Activated naive CD4-positive, alpha-beta T cell treated with Interleukin-2 at 50 U/mL for 16 hours (primary cell): Measurements from ENCODE around the gene AARS1.
"Not testable (repeated sequence)": the region's sequence is repeated elsewhere in the genome, so short reads cannot be mapped to it uniquely, and the experiment has no call there.

Source experiments
- DNase-seq: peaks from one replicate; pipeline ENCODE4 v3.0.0-alpha.2; 2020

AARS1 gene

DNA sequence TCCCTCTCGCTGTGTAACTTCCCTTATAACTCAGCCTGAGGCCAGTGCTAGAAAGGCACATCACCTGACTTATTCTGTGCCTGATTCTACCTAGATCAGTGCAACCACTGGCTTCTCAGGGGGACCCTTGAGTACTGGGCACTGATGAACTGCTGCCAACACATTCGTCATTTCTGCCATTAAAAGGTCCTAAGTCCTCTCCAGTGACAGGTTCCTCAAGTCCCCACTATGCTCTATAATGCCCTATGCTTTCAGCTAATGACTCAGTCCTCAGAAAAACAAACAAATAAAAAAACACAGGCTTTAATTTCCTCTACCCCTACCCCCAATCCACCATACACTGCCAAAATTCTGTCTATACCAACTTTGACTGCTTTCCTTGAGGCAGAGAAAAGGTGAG, 66.1 kb downstream of the AARS1 start:
- not testable (repeated sequence) for DNase-seq

DNA sequence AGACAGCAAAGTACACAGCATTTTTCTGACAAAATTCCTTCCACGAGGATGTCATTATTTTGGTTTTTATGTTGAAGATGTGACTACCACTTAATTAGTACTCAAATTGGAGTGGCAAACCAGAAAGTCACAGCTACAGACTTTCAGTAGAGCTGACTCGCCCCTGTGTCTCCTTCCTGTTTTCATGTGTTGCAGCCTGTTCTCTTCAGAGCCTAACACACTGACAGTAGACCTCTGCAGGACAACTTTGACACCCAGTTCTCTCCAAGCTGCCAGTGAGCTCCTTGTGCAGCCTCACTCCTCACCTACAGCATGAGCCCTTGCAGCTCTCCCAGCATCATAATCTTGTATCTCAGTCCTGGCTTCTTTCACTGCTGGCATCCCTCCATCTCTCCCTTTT, 66.7 kb downstream of the AARS1 start:
- DNase-seq = not testable (repeated sequence)

DNA sequence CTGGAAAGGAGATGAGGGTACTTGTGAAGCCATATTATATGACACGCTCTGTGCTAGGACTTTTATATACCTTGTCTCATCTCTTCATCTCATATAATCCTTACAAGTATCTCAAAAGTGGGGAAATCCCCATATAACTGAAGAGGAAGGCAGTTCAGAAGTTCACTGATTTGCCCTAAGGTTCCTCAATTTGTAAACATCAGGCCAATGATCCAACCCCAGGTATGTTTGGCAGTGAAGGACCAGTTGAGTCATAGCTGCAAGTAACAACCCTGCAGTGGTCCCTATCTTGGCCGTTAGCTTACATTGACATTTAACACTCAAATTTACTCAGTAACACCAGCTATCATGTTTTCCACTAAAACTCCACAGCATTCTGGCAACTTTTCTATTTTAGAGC, 70.7 kb downstream of the AARS1 start:
- DNase-seq = not testable (repeated sequence)

DNA sequence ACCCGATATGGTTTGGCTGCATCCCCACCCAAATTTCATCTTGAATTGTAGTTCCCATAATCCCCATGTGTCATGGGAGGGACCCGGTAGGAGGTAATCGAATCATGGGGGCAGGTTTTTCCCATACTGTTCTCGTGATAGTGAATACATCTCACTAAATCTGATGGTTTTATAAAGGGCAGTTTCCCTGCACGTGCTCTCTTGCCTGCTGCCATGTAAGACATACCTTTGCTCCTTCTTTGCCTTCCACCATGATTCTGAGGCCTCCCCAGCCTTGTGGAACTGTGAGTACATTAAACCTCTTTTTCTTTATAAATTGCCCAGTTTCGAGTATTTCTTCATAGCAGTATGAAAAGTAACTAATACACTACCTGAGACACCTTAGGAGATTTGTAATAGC, 82.9 kb downstream of the AARS1 start:
- not testable (repeated sequence) for DNase-seq

DNA sequence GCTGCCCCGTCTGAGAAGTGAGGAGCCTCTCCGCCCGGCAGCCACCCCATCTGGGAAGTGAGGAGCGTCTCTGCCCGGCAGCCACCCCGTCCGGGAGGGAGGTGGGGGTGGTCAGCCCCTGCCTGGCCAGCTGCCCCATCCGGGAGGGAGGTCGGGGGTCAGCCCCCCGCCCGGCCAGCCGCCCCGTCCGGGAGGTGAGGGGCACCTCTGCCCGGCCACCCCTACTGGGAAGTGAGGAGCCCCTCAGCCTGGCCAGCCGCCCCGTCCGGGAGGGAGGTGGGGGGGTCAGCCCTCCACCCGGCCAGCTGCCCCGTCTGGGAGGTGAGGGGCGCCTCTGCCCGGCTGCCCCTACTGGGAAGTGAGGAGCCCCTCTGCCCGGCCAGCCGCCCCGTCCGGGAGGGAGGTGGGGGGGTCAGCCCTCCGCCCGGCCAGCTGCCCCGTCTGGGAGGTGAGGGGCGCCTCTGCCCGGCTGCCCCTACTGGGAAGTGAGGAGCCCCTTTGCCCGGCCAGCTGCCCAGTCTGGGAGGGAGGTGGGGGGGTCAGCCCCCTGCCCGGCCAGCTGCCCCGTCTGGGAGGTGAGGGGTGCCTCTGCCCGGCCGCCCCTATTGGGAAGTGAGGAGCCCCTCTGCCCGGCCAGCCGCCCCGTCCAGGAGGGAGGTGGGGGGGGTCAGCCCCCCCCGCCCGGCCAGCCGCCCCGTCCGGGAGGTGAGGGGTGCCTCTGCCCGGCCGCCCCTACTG, 84.5 kb downstream of the AARS1 start:
- DNase-seq = not testable (repeated sequence)

DNA sequence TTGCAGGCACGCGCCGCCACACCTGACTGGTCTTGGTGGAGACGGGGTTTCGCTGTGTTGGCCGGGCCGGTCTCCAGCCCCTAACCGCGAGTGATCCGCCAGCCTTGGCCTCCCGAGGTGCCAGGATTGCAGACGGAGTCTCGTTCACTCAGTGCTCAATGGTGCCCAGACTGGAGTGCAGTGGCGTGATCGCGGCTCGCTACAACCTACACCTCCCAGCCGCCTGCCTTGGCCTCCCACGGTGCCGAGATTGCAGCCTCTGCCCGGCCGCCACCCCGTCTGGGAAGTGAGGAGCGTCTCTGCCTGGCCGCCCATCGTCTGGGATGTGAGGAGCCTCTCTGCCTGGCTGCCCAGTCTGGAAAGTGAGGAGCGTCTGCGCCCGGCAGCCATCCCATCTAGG, 85.3 kb downstream of the AARS1 start:
- DNase-seq = not testable (repeated sequence)

DNA sequence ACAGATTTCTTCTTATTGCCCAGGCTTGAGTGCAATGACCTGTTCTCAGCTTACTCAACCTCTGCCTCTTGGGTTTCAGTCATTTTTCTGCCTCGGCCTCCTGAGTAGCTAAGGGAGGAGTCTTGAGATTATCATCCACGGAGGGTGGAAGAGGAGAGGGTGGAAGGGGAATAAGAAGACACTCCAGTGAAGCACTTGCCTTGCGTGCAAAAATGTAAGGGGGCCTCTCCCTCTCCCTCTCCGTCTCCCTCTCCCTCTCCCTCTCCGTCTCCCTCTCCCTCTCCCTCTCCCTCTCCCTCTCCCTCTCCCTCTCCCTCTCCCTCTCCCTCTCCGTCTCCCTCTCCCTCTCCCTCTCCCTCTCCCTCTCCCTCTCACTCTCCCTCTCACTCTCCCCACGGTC, 85.8 kb downstream of the AARS1 start:
- not testable (repeated sequence) for DNase-seq
